Natural killer cell (primary cell): ENCODE data around the gene IGLL1. TPM values are rescaled to one million over a fixed set of nuclear protein-coding genes. Genes with fewer than 3 reads are reported as not detected.

Experiments used
- ATAC-seq, 3 donors: fragments of 150-1000 bp in 2 of 3; fragments of 200-7000 bp in 1 of 3; cut with Tn5 transposase; 1 replicate in 1 of 3; 2 replicates in 2 of 3; pipeline ENCODE4 v1.10.0; 2021; ENCODE audit warnings: mild to moderate bottlenecking in 2 of 3, moderate library complexity in 2 of 3
- DNase-seq, 2 donors: peaks; one replicate each; pipeline versions ENCODE4 v3.0.0 to v3.0.0-alpha.2; 2013 to 2021; ENCODE audit warnings: mixed read lengths in 1 of 2
- H3K27ac ChIP-seq: one replicate; pipeline ENCODE4 v1.5.1; 2013; ENCODE audit warnings: mild to moderate bottlenecking, low read length
- H3K27me3 ChIP-seq: one replicate; pipeline ENCODE4 v1.6.1; 2013; ENCODE audit warnings: low read length; ENCODE audit not compliant: control insufficient read depth, insufficient read depth
- H3K36me3 ChIP-seq: one replicate; pipeline ENCODE4 v1.6.1; 2013; ENCODE audit warnings: low read length; ENCODE audit not compliant: control insufficient read depth, insufficient read depth
- H3K4me1 ChIP-seq: one replicate; pipeline ENCODE4 v1.6.1; 2013; ENCODE audit warnings: low read length; ENCODE audit not compliant: control insufficient read depth, insufficient read depth
- H3K4me3 ChIP-seq: one replicate; pipeline ENCODE4 v1.5.1; 2013; ENCODE audit warnings: low read length
- H3K9me3 ChIP-seq: one replicate; pipeline ENCODE4 v1.6.1; 2013; ENCODE audit warnings: low read length; ENCODE audit not compliant: control insufficient read depth, insufficient read depth
- H3K27ac Mint-ChIP-seq, 2 donors: one replicate each; pipeline ENCODE4 v1.8.0; 2022; ENCODE audit warnings: mild to moderate bottlenecking in 2 of 2, mixed read lengths in 2 of 2, moderate library complexity in 1 of 2
- H3K27me3 Mint-ChIP-seq, 2 donors: one replicate each; pipeline ENCODE4 v1.8.0; 2022; ENCODE audit warnings: low read depth in 2 of 2, mixed read lengths in 2 of 2
- H3K36me3 Mint-ChIP-seq: one replicate; pipeline ENCODE4 v1.8.0; 2022; ENCODE audit warnings: mixed read lengths
- H3K4me1 Mint-ChIP-seq, 2 donors: one replicate each; pipeline ENCODE4 v1.8.0; 2022; ENCODE audit warnings: mixed read lengths in 2 of 2
- H3K4me3 Mint-ChIP-seq: one replicate; pipeline ENCODE4 v1.8.0; 2022; ENCODE audit warnings: mild to moderate bottlenecking, moderate library complexity, mixed read lengths
- H3K9me3 Mint-ChIP-seq, 2 donors: one replicate each; pipeline ENCODE4 v1.8.0; 2022; ENCODE audit warnings: mixed read lengths in 2 of 2
- WGBS: methylation state at CpG from one replicate; pipeline ENCODE4 v1.1.7; 2013; ENCODE audit warnings: missing lambda C conversion rate; ENCODE audit not compliant: insufficient coverage; 5-methylcytosine and 5-hydroxymethylcytosine counted together
- intact Hi-C: fragments of 100-400 bp; cut with micrococcal nuclease; formaldehyde crosslinking; loops from one replicate; pipeline ENCODE4 v1.14.2; 2022
- total RNA-seq, 4 donors: library from RNA; stranded (reverse); fragments of 120-200 nt in 1 of 4; gene quantifications; one replicate each; pipeline versions ENCODE4 v1.2.3 to v1.2.4, GENCODE V29; 2013 to 2022
- TF ChIP-seq, protein P1 (sequence below): fragments of 200-600 bp; IDR thresholded peaks from one replicate; pipeline ENCODE4 v1.8.0; 2022; ENCODE audit warnings: antibody characterized with exemption

Gene IGLL1
- total RNA-seq, 3 donors from 2014 or later (not counting 1 experiment from before 2014, with no cell fraction given): not detected

DNA sequence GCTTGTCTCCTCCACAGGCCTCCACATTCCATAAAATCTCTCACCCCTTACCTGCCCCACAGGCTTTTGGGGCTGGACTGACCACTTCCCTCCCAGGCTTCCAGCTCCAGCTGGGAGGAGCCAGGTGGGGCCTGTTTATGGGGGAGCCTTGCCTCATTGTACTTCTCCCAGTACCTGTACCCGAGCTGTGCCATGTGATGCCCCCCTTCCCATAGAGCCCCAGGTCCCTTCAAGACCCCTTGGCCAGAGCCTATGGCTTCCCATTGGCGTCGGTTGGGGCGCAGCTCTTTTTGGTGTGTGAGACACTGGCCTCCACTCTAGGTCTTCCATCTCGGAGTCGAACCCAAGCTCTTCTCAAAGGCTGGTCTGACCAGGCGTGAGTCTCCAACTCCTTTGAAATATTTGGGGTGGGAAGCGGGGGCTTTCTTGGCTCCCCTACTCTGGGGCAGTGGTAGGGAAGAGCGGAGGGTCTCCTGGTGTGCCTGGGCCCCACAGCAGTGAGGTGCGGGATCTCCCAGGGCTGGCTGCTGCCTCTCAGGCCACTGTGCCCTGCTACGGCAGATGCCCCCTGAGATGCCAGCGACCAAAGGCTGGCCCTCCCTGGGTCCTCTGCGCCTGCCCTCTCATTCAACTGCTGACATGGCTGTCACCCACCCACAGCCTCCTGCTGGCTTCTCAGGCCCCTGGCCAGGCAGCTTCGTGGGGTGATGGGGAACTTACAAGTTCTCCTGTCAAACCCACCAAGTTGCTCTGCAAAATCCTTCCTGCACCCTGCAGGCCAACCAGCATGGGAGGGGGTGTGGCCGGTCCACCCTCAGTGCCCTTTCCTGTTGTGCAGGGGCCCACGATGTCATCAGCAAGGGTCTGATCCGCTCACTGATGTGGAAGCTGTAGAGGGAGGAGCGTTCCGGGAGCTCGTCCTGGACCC, 26.4 kb upstream of the IGLL1 start:
- no peaks in the 10 kb centered on the region for H3K9me3 Mint-ChIP-seq
- DNase-seq (no peak), ATAC-seq (no peak)
- Histone ChIP-seq H3K36me3 (no peaks in the 10 kb centered on the region), H3K9me3 (no peaks in the 10 kb centered on the region), H3K4me1 (peaks cover 9% of the 10 kb centered on the region), H3K4me3 (no peak overlapping the region), H3K27ac (no peak overlapping the region), H3K27me3 (no peaks in the 10 kb centered on the region)
- 90% methylated on average over 20 of the region's 20 CpGs for WGBS
- intact Hi-C loops: no loop called here
- TF ChIP-seq, protein P1, sequence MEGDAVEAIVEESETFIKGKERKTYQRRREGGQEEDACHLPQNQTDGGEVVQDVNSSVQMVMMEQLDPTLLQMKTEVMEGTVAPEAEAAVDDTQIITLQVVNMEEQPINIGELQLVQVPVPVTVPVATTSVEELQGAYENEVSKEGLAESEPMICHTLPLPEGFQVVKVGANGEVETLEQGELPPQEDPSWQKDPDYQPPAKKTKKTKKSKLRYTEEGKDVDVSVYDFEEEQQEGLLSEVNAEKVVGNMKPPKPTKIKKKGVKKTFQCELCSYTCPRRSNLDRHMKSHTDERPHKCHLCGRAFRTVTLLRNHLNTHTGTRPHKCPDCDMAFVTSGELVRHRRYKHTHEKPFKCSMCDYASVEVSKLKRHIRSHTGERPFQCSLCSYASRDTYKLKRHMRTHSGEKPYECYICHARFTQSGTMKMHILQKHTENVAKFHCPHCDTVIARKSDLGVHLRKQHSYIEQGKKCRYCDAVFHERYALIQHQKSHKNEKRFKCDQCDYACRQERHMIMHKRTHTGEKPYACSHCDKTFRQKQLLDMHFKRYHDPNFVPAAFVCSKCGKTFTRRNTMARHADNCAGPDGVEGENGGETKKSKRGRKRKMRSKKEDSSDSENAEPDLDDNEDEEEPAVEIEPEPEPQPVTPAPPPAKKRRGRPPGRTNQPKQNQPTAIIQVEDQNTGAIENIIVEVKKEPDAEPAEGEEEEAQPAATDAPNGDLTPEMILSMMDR: no peak
- peaks cover 12% of the 10 kb centered on the region in 2 donors for H3K4me1 Mint-ChIP-seq
- H3K36me3 Mint-ChIP-seq: no peaks in the 10 kb centered on the region
- H3K4me3 Mint-ChIP-seq: no peak overlapping the region
- H3K27ac Mint-ChIP-seq: no peak overlapping the region
- H3K27me3 Mint-ChIP-seq: no peaks in the 10 kb centered on the region

DNA sequence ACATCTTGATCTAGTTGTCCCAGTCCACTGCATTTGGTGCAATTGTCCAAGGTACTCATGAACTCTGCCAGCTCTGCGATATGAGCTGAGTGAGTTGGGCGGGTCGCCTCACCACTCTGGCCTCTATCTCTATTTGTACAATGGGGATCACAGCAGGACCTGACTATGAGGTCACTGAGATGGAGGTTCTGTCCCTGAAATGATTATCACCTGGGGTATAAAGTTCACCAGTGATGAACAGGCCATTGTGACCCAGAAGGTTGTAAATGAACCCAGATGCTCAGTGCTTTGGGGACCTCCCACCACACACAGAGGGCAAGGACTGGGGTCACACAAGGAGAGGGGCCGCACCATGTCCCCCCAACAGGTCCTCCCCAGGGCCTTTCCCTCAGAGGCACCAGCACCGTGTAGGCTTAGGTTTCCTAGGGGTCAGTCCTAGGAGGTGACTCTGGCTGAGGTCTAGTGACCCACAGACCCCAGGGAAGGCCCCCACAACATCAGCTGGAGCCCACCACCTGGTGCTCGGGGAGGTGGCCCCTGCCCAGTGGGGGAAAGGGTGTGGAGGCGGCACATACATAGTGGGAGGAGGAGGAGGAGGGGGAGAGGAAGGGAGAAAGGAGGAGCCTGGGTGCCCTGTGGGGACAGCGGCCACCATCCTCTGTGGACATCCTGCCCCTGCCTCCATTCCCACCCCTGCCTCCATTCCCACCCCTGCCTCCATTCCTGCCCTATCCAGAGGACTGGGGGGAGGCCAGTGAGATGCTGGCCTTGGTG, 25.0 kb upstream of the IGLL1 start:
- TF ChIP-seq, protein P1: no peak
- Histone ChIP-seq H3K36me3 (no peaks in the 10 kb centered on the region), H3K4me1 (peaks cover 5% of the 10 kb centered on the region), H3K9me3 (no peaks in the 10 kb centered on the region), H3K27ac (no peak overlapping the region), H3K4me3 (no peak overlapping the region), H3K27me3 (no peaks in the 10 kb centered on the region)
- intact Hi-C loops: no loop called here
- Mint-ChIP-seq H3K36me3 (no peaks in the 10 kb centered on the region), H3K4me1 (peaks cover 4 to 5% of the 10 kb centered on the region in 2 donors), H3K27me3 (no peaks in the 10 kb centered on the region), H3K27ac (no peak overlapping the region), H3K4me3 (no peak overlapping the region), H3K9me3 (no peaks in the 10 kb centered on the region)
- DNase-seq (no peak), ATAC-seq (no peak)
- WGBS: 83% methylated on average over 7 of the region's 8 CpGs

DNA sequence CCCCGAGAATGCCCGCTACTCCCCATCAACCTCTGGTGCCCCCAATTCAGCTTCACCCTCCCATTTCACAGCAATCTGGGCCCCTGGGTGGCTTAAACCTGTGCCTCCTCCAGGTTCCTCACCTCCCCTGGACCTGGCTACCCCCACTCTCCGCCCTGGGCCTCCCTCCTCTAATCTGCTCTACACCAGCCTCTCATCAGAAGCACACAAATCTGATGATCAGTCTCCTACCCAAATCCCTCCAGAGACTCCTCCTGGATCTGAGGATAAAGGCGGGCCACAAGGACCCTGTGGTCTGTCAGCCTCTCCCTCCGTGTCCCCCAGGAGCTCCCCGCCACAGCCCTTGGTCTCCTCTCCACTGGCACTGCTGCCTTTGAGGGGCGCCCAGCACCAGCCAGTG, 23.2 kb upstream of the IGLL1 start:
- DNase-seq (no peak), ATAC-seq (no peak)
- Histone ChIP-seq H3K9me3 (no peaks in the 10 kb centered on the region), H3K27me3 (no peaks in the 10 kb centered on the region), H3K4me3 (no peak overlapping the region), H3K27ac (no peak overlapping the region), H3K36me3 (no peaks in the 10 kb centered on the region), H3K4me1 (no peaks in the 10 kb centered on the region)
- H3K27me3 Mint-ChIP-seq: no peaks in the 10 kb centered on the region
- intact Hi-C loops: no loop called here
- H3K27ac Mint-ChIP-seq: no peak overlapping the region
- no peak overlapping the region for H3K4me3 Mint-ChIP-seq
- no peaks in the 10 kb centered on the region for H3K4me1 Mint-ChIP-seq
- TF ChIP-seq, protein P1: no peak
- no peaks in the 10 kb centered on the region for H3K36me3 Mint-ChIP-seq
- WGBS: 91% methylated on average over 7 of the region's 7 CpGs
- H3K9me3 Mint-ChIP-seq: no peaks in the 10 kb centered on the region
